Ascending aorta (tissue), 2 donors: ENCODE measurements around the gene PATJ. TPM values are rescaled to one million over a fixed set of nuclear protein-coding genes. Genes with fewer than 3 reads are reported as not detected.
"Not testable (repeated sequence)": the region's sequence is repeated elsewhere in the genome, so short reads cannot be mapped to it uniquely, and the experiment has no call there.

Source experiments
- DNase-seq, 2 donors: peaks; one replicate each; pipeline ENCODE4 v3.0.0-alpha.2; 2019; ENCODE audit warnings: low spot score in 2 of 2
- H3K27ac ChIP-seq, 2 donors: fragments of 200-600 bp; sonication (generic); one replicate each; pipeline ENCODE4 v1.5.1; 2016 to 2017; ENCODE audit warnings: mild to moderate bottlenecking in 1 of 2
- H3K27me3 ChIP-seq: fragments of 200-600 bp; sonication (generic); one replicate; pipeline ENCODE4 v1.5.1; 2017
- H3K36me3 ChIP-seq, 2 donors: fragments of 200-600 bp; sonication (generic); one replicate each; pipeline ENCODE4 v1.5.1; 2016
- H3K4me1 ChIP-seq, 2 donors: fragments of 200-600 bp; sonication (generic); one replicate each; pipeline ENCODE4 v1.5.1; 2016 to 2017; ENCODE audit warnings: mild to moderate bottlenecking in 1 of 2
- H3K4me3 ChIP-seq, 2 donors: fragments of 200-600 bp; sonication (generic); one replicate each; pipeline ENCODE4 v1.5.1; 2016 to 2017; ENCODE audit warnings: mild to moderate bottlenecking in 1 of 2
- H3K9me3 ChIP-seq, 2 donors: fragments of 200-600 bp; sonication (generic); one replicate each; pipeline ENCODE4 v1.5.1; 2016
- CTCF ChIP-seq, 3 experiments: fragments of 200-600 bp in 2 of 3; fragments of 450-650 bp in 1 of 3; sonication (generic) in 2 of 3; IDR thresholded peaks; one replicate each; pipeline ENCODE4 v1.5.1; 2016 to 2019; ENCODE audit warnings: antibody characterized with exemption in 3 of 3, mild to moderate bottlenecking in 1 of 3, moderate library complexity in 1 of 3
- intact Hi-C: fragments of 100-400 bp; cut with DNase I; formaldehyde crosslinking; loops from one replicate; pipeline ENCODE4 v1.15.1; 2023
- total RNA-seq: library from RNA; depleted of rRNA; stranded (reverse); fragments of >200 nt; gene quantifications from one replicate; pipeline ENCODE4 v1.1.0, GENCODE V29; 2016

The PATJ gene
- total RNA-seq, 1 donor from 2014 or later, result 26.7 TPM

- Histone ChIP-seq H3K4me3 (no peak overlapping the region), H3K27me3 (no peaks in the 10 kb centered on the region), H3K9me3 (no peaks in the 10 kb centered on the region), H3K36me3 (peaks cover 0 to 3% of the 10 kb centered on the region in 2 donors), H3K4me1 (no peaks in the 10 kb centered on the region), H3K27ac (no peak overlapping the region)
- no peak for DNase-seq
- intact Hi-C loops, result no loop called here
- TF ChIP-seq CTCF (IDR thresholded peaks at IDR 0.05), result no peak
Measured at GRCh38 chr1:61936839-61937238, 194.6 kb downstream of the PATJ start.

GRCh38 chr1:61941794-61942193 lies 199.5 kb downstream of the PATJ start:
- no peak for DNase-seq
- no peak for TF ChIP-seq CTCF (IDR thresholded peaks at IDR 0.05)
- Histone ChIP-seq H3K27ac (no peak overlapping the region), H3K27me3 (no peaks in the 10 kb centered on the region), H3K4me3 (no peak overlapping the region), H3K4me1 (no peaks in the 10 kb centered on the region), H3K36me3 (no peaks in the 10 kb centered on the region), H3K9me3 (no peaks in the 10 kb centered on the region)
- intact Hi-C loops, result no loop called here

- Histone ChIP-seq H3K4me3 (no peak overlapping the region), H3K27me3 (no peaks in the 10 kb centered on the region), H3K4me1 (no peaks in the 10 kb centered on the region), H3K36me3 (no peaks in the 10 kb centered on the region), H3K27ac (no peak overlapping the region), H3K9me3 (no peaks in the 10 kb centered on the region)
- TF ChIP-seq CTCF (IDR thresholded peaks at IDR 0.05), result no peak
- DNase-seq, result no peak
- intact Hi-C loops, result no loop called here
Measured at GRCh38 chr1:61942856-61943255, 200.6 kb downstream of the PATJ start.

GRCh38 chr1:61948685-61949084 lies 206.4 kb downstream of the PATJ start:
- H3K36me3 ChIP-seq, H3K27ac ChIP-seq, DNase-seq, H3K9me3 ChIP-seq, H3K4me1 ChIP-seq, intact Hi-C loops, H3K4me3 ChIP-seq, H3K27me3 ChIP-seq: not testable (repeated sequence)

- Histone ChIP-seq H3K27me3 (no peaks in the 10 kb centered on the region), H3K4me1 (no peaks in the 10 kb centered on the region)
- intact Hi-C loops, result no loop called here
Measured at GRCh38 chr1:61950418-61950817, 208.1 kb downstream of the PATJ start.

More at GRCh38 chr1:61950418-61950817, 208.1 kb downstream of the PATJ start:
- no peak for DNase-seq
- Histone ChIP-seq H3K4me3 (no peak overlapping the region), H3K36me3 (no peaks in the 10 kb centered on the region), H3K9me3 (no peaks in the 10 kb centered on the region), H3K27ac (no peak overlapping the region)
- peak in 1 of 3 experiments; percentile 18 for TF ChIP-seq CTCF (IDR thresholded peaks at IDR 0.05)
